ENCODE data around the gene CMIP.

Gene CMIP

GRCh38 chr16:81492311-81492761 is 47.7 kb downstream of the CMIP start:
- Histone ChIP-seq H3K79me2 (ENCODE audit: control insufficient read depth, insufficient read depth, low read length, unreplicated experiment) (peaks cover 4% of the 10 kb centered on the region), H2AFZ (ENCODE audit: low read length, unreplicated experiment) (no peak overlapping the region), H3K4me3 (ENCODE audit: low read depth, low read length) (no peak overlapping the region), H3K27ac (ENCODE audit: low read depth, low read length) (no peak overlapping the region), H3K36me3 (ENCODE audit: insufficient read depth, low read length) (no peaks in the 10 kb centered on the region), H3K4me1 (ENCODE audit: control insufficient read depth, insufficient read depth, low read length, unreplicated experiment) (peaks cover 15% of the 10 kb centered on the region), H3K27me3 (ENCODE audit: insufficient read depth, low read length) (no peaks in the 10 kb centered on the region)

GRCh38 chr16:81492965-81493754 is 48.6 kb downstream of the CMIP start:
- Histone ChIP-seq H3K27ac (ENCODE audit: low read depth, low read length) (no peak overlapping the region), H3K36me3 (ENCODE audit: insufficient read depth, low read length) (no peaks in the 10 kb centered on the region), H3K27me3 (ENCODE audit: insufficient read depth, low read length) (no peaks in the 10 kb centered on the region), H3K4me3 (ENCODE audit: low read depth, low read length) (no peak overlapping the region), H2AFZ (ENCODE audit: low read length, unreplicated experiment) (no peak overlapping the region), H3K4me1 (ENCODE audit: control insufficient read depth, insufficient read depth, low read length, unreplicated experiment) (peaks cover 15% of the 10 kb centered on the region), H3K79me2 (ENCODE audit: control insufficient read depth, insufficient read depth, low read length, unreplicated experiment) (peaks cover 4% of the 10 kb centered on the region)

GRCh38 chr16:81493755-81494433 is 49.3 kb downstream of the CMIP start:
- Histone ChIP-seq H3K27ac (ENCODE audit: low read depth, low read length) (peak overlapping the region; percentile 33; the same call in 1 of the 2 replicates), H3K27me3 (ENCODE audit: insufficient read depth, low read length) (no peaks in the 10 kb centered on the region), H3K36me3 (ENCODE audit: insufficient read depth, low read length) (no peaks in the 10 kb centered on the region), H3K4me1 (ENCODE audit: control insufficient read depth, insufficient read depth, low read length, unreplicated experiment) (peaks cover 15% of the 10 kb centered on the region), H2AFZ (ENCODE audit: low read length, unreplicated experiment) (no peak overlapping the region), H3K79me2 (ENCODE audit: control insufficient read depth, insufficient read depth, low read length, unreplicated experiment) (peaks cover 4% of the 10 kb centered on the region), H3K4me3 (ENCODE audit: low read depth, low read length) (peak overlapping the region; percentile 21; the same call in 1 of the 2 replicates)

- no peak overlapping the region for H2AFZ ChIP-seq (ENCODE audit: low read length, unreplicated experiment)
- no peaks in the 10 kb centered on the region for H3K27me3 ChIP-seq (ENCODE audit: insufficient read depth, low read length)
- no peak overlapping the region for H3K4me3 ChIP-seq (ENCODE audit: low read depth, low read length)
- no peaks in the 10 kb centered on the region for H3K79me2 ChIP-seq (ENCODE audit: control insufficient read depth, insufficient read depth, low read length, unreplicated experiment)
- peaks cover 15% of the 10 kb centered on the region for H3K4me1 ChIP-seq (ENCODE audit: control insufficient read depth, insufficient read depth, low read length, unreplicated experiment)
- H3K36me3 ChIP-seq (ENCODE audit: insufficient read depth, low read length): no peaks in the 10 kb centered on the region
- H3K27ac ChIP-seq (ENCODE audit: low read depth, low read length): peak overlapping the region; percentile 33; the same call in 1 of the 2 replicates
These were observed 49.8 kb downstream of the CMIP start for GRCh38 chr16:81494434-81494806.

GRCh38 chr16:81494888-81495287 is 50.3 kb downstream of the CMIP start:
- H2AFZ ChIP-seq (ENCODE audit: low read length, unreplicated experiment): no peak overlapping the region
- no peak overlapping the region for H3K4me3 ChIP-seq (ENCODE audit: low read depth, low read length)
- no peak overlapping the region for H3K27ac ChIP-seq (ENCODE audit: low read depth, low read length)
- H3K36me3 ChIP-seq (ENCODE audit: insufficient read depth, low read length): no peaks in the 10 kb centered on the region
- peaks cover 15% of the 10 kb centered on the region for H3K4me1 ChIP-seq (ENCODE audit: control insufficient read depth, insufficient read depth, low read length, unreplicated experiment)
- no peaks in the 10 kb centered on the region for H3K79me2 ChIP-seq (ENCODE audit: control insufficient read depth, insufficient read depth, low read length, unreplicated experiment)
- H3K27me3 ChIP-seq (ENCODE audit: insufficient read depth, low read length): no peaks in the 10 kb centered on the region

GRCh38 chr16:81495321-81496234 is 51.0 kb downstream of the CMIP start:
- no peak overlapping the region for H2AFZ ChIP-seq (ENCODE audit: low read length, unreplicated experiment)
- no peaks in the 10 kb centered on the region for H3K36me3 ChIP-seq (ENCODE audit: insufficient read depth, low read length)
- H3K4me1 ChIP-seq (ENCODE audit: control insufficient read depth, insufficient read depth, low read length, unreplicated experiment): peaks cover 15% of the 10 kb centered on the region
- no peak overlapping the region for H3K27ac ChIP-seq (ENCODE audit: low read depth, low read length)
- no peaks in the 10 kb centered on the region for H3K27me3 ChIP-seq (ENCODE audit: insufficient read depth, low read length)
- H3K4me3 ChIP-seq (ENCODE audit: low read depth, low read length): no peak overlapping the region
- H3K79me2 ChIP-seq (ENCODE audit: control insufficient read depth, insufficient read depth, low read length, unreplicated experiment): no peaks in the 10 kb centered on the region

- H3K79me2 ChIP-seq (ENCODE audit: control insufficient read depth, insufficient read depth, low read length, unreplicated experiment): peaks cover 3% of the 10 kb centered on the region
- H3K36me3 ChIP-seq (ENCODE audit: insufficient read depth, low read length): no peaks in the 10 kb centered on the region
- no peak overlapping the region for H3K27ac ChIP-seq (ENCODE audit: low read depth, low read length)
- H2AFZ ChIP-seq (ENCODE audit: low read length, unreplicated experiment): no peak overlapping the region
- H3K4me3 ChIP-seq (ENCODE audit: low read depth, low read length): no peak overlapping the region
- H3K27me3 ChIP-seq (ENCODE audit: insufficient read depth, low read length): no peaks in the 10 kb centered on the region
- H3K4me1 ChIP-seq (ENCODE audit: control insufficient read depth, insufficient read depth, low read length, unreplicated experiment): peaks cover 15% of the 10 kb centered on the region
These were observed 51.7 kb downstream of the CMIP start for GRCh38 chr16:81496321-81496720.

- H2AFZ ChIP-seq (ENCODE audit: low read length, unreplicated experiment): no peak overlapping the region
- no peaks in the 10 kb centered on the region for H3K36me3 ChIP-seq (ENCODE audit: insufficient read depth, low read length)
- H3K79me2 ChIP-seq (ENCODE audit: control insufficient read depth, insufficient read depth, low read length, unreplicated experiment): peaks cover 3% of the 10 kb centered on the region
- no peak overlapping the region for H3K4me3 ChIP-seq (ENCODE audit: low read depth, low read length)
- no peak overlapping the region for H3K27ac ChIP-seq (ENCODE audit: low read depth, low read length)
- no peaks in the 10 kb centered on the region for H3K27me3 ChIP-seq (ENCODE audit: insufficient read depth, low read length)
- peaks cover 15% of the 10 kb centered on the region for H3K4me1 ChIP-seq (ENCODE audit: control insufficient read depth, insufficient read depth, low read length, unreplicated experiment)
These were observed 52.1 kb downstream of the CMIP start for GRCh38 chr16:81496742-81497141.

GRCh38 chr16:81497690-81498089 is 53.1 kb downstream of the CMIP start:
- Histone ChIP-seq H3K27ac (ENCODE audit: low read depth, low read length) (no peak overlapping the region), H3K4me3 (ENCODE audit: low read depth, low read length) (no peak overlapping the region), H3K4me1 (ENCODE audit: control insufficient read depth, insufficient read depth, low read length, unreplicated experiment) (peaks cover 15% of the 10 kb centered on the region), H2AFZ (ENCODE audit: low read length, unreplicated experiment) (no peak overlapping the region), H3K27me3 (ENCODE audit: insufficient read depth, low read length) (no peaks in the 10 kb centered on the region), H3K36me3 (ENCODE audit: insufficient read depth, low read length) (no peaks in the 10 kb centered on the region), H3K79me2 (ENCODE audit: control insufficient read depth, insufficient read depth, low read length, unreplicated experiment) (peaks cover 3% of the 10 kb centered on the region)

GRCh38 chr16:81498351-81498750 is 53.7 kb downstream of the CMIP start:
- no peak overlapping the region for H2AFZ ChIP-seq (ENCODE audit: low read length, unreplicated experiment)
- H3K27ac ChIP-seq (ENCODE audit: low read depth, low read length): no peak overlapping the region
- H3K4me1 ChIP-seq (ENCODE audit: control insufficient read depth, insufficient read depth, low read length, unreplicated experiment): peaks cover 13% of the 10 kb centered on the region
- peaks cover 3% of the 10 kb centered on the region for H3K79me2 ChIP-seq (ENCODE audit: control insufficient read depth, insufficient read depth, low read length, unreplicated experiment)
- no peaks in the 10 kb centered on the region for H3K27me3 ChIP-seq (ENCODE audit: insufficient read depth, low read length)
- H3K36me3 ChIP-seq (ENCODE audit: insufficient read depth, low read length): no peaks in the 10 kb centered on the region
- H3K4me3 ChIP-seq (ENCODE audit: low read depth, low read length): no peak overlapping the region

Data from ACC112 (cell line).